B cell (primary cell): Measurements from ENCODE around the gene PIK3CB. TPM values are rescaled to one million over a fixed set of nuclear protein-coding genes. Genes with fewer than 3 reads are reported as not detected.

Experiments used
- ATAC-seq: fragments of 200-7000 bp; cut with Tn5 transposase; one replicate; pipeline ENCODE4 v1.10.0; 2021; ENCODE audit warnings: low read depth, mild to moderate bottlenecking, moderate number of reproducible peaks, moderate library complexity
- CTCF ChIA-PET: fragments of 350-600 bp; sonication (Branson Sonifier 250); formaldehyde crosslinking; loops from one replicate; lab custom pipeline; 2021; ENCODE audit warnings: antibody characterized with exemption, inconsistent platforms; lab: Charles Lee
- POLR2A ChIA-PET: fragments of 350-600 bp; sonication (Branson Sonifier 250); formaldehyde crosslinking; loops from one replicate; lab custom pipeline; 2021; ENCODE audit warnings: antibody characterized with exemption; lab: Charles Lee
- DNase-seq: peaks from one replicate; pipeline ENCODE4 v3.0.0; 2013
- H2AFZ ChIP-seq: 2 replicates; pipeline ENCODE4 v1.6.1; 2012; ENCODE audit warnings: mild to moderate bottlenecking, low read depth, low read length; ENCODE audit not compliant: insufficient read depth, poor library complexity, severe bottlenecking
- H3K27ac ChIP-seq, 2 donors: 1 replicate in 1 of 2; 2 replicates in 1 of 2; pipeline ENCODE4 v1.5.1; 2012 to 2013; ENCODE audit warnings: low read length in 2 of 2, mild to moderate bottlenecking in 2 of 2, moderate library complexity in 1 of 2
- H3K27me3 ChIP-seq, 4 experiments: fragments of 200-600 bp in 1 of 4; sonication (generic) in 1 of 4; replicated peaks in 1 of 4; 1 replicate in 2 of 4; 2 replicates in 2 of 4; pipeline versions ENCODE4 v1.6.1 to v1.7.0; 2013 to 2016; ENCODE audit warnings: low read length in 3 of 4, mild to moderate bottlenecking in 2 of 4, mixed read lengths in 1 of 4, moderate library complexity in 1 of 4; ENCODE audit not compliant: insufficient read depth in 4 of 4, control insufficient read depth in 3 of 4; ENCODE audit errors: control extremely low read depth in 1 of 4
- H3K36me3 ChIP-seq, 2 experiments: replicated peaks in 1 of 2; 1 replicate in 1 of 2; 2 replicates in 1 of 2; pipeline versions ENCODE4 v1.6.1 to v1.7.1; 2013; ENCODE audit warnings: low read length in 1 of 2; ENCODE audit not compliant: insufficient read depth in 2 of 2, control insufficient read depth in 1 of 2; ENCODE audit errors: control extremely low read depth in 1 of 2, extremely low read depth in 1 of 2
- H3K4me1 ChIP-seq, 2 donors: fragments of 200-600 bp in 1 of 2; sonication (generic) in 1 of 2; 1 replicate in 1 of 2; 2 replicates in 1 of 2; pipeline versions ENCODE4 v1.5.1 to v1.6.1; 2013 to 2017; ENCODE audit warnings: low read length in 2 of 2; ENCODE audit not compliant: control insufficient read depth in 2 of 2, insufficient read depth in 2 of 2
- H3K4me2 ChIP-seq: replicated peaks from 2 replicates; pipeline ENCODE3; 2012; ENCODE audit warnings: mild to moderate bottlenecking, low read depth, low read length; ENCODE audit not compliant: poor library complexity, severe bottlenecking
- H3K4me3 ChIP-seq, 5 experiments: fragments of 200-600 bp in 1 of 5; sonication (generic) in 1 of 5; 1 replicate in 3 of 5; 2 replicates in 2 of 5; pipeline versions ENCODE4 v1.5.1 to v1.7.0; 2011 to 2016; ENCODE audit warnings: low read length in 4 of 5, mild to moderate bottlenecking in 4 of 5, low read depth in 2 of 5, control low read depth in 1 of 5, moderate library complexity in 1 of 5; ENCODE audit not compliant: insufficient read depth in 1 of 5; ENCODE audit errors: control extremely low read depth in 1 of 5, extremely low read depth in 1 of 5
- H3K79me2 ChIP-seq: fragments of 200-600 bp; sonication (generic); one replicate; pipeline ENCODE4 v1.6.0; 2016; ENCODE audit warnings: low read length; ENCODE audit not compliant: control insufficient read depth, insufficient read depth
- H3K9ac ChIP-seq: fragments of 200-600 bp; sonication (generic); 2 replicates; pipeline ENCODE4 v1.6.1; 2017; ENCODE audit warnings: mild to moderate bottlenecking, low read length, moderate library complexity
- H3K9me3 ChIP-seq, 3 donors: one replicate each; pipeline versions ENCODE4 v1.6.1 to v1.7.1; 2013; ENCODE audit warnings: low read length in 2 of 3; ENCODE audit not compliant: control insufficient read depth in 2 of 3, insufficient read depth in 1 of 3; ENCODE audit errors: control extremely low read depth in 1 of 3
- H4K20me1 ChIP-seq: 2 replicates; pipeline ENCODE4 v1.6.0; 2012; ENCODE audit warnings: mild to moderate bottlenecking, low read length; ENCODE audit not compliant: insufficient read depth, control insufficient read depth, poor library complexity, severe bottlenecking
- H3K27ac Mint-ChIP-seq: one replicate; pipeline ENCODE4 v1.8.0; 2021; ENCODE audit warnings: mixed read lengths
- H3K27me3 Mint-ChIP-seq: one replicate; pipeline ENCODE4 v1.8.0; 2021; ENCODE audit warnings: mixed read lengths
- H3K4me1 Mint-ChIP-seq: one replicate; pipeline ENCODE4 v1.8.0; 2021; ENCODE audit warnings: mixed read lengths
- H3K4me3 Mint-ChIP-seq: one replicate; pipeline ENCODE4 v1.8.0; 2021; ENCODE audit warnings: mixed read lengths
- H3K9me3 Mint-ChIP-seq: one replicate; pipeline ENCODE4 v1.8.0; 2022; ENCODE audit warnings: mixed read lengths; ENCODE audit not compliant: insufficient read depth
- CTCF ChIP-seq: fragments of 200-600 bp; IDR thresholded peaks from one replicate; pipeline ENCODE4 v1.8.0; 2022; ENCODE audit warnings: antibody characterized with exemption, mild to moderate bottlenecking
- EZH2 ChIP-seq: IDR thresholded peaks from 2 replicates; pipeline ENCODE4 v1.6.1; 2012; ENCODE audit warnings: borderline replicate concordance, low read depth, mild to moderate bottlenecking, moderate library complexity, low read length; ENCODE audit not compliant: insufficient read depth, poor library complexity, severe bottlenecking
- WGBS: methylation state at CpG from one replicate; pipeline ENCODE4 v1.1.5; 2013; ENCODE audit warnings: missing lambda C conversion rate; ENCODE audit not compliant: insufficient coverage; 5-methylcytosine and 5-hydroxymethylcytosine counted together
- intact Hi-C: fragments of 100-400 bp; cut with micrococcal nuclease; formaldehyde crosslinking; loops from one replicate; pipeline ENCODE4 v1.10.0; 2022
- polyA plus RNA-seq: library from polyadenylated mRNA; depleted of rRNA; stranded (reverse); fragments of >200 nt; gene quantifications from 2 replicates; pipeline ENCODE4 v1.2.3, GENCODE V29; 2012
- total RNA-seq, 2 donors: library from RNA; stranded (reverse); fragments of 120-200 nt in 1 of 2; gene quantifications; 1 replicate in 1 of 2; 2 replicates in 1 of 2; pipeline versions ENCODE4 v1.2.3 to v1.2.4, GENCODE V29; 2013 to 2022

Gene PIK3CB
- total and polyA plus RNA-seq, 2 donors (not counting 1 experiment from before 2014, with no cell fraction given), result 3.6 to 29.4 TPM

- ChIA-PET POLR2A (no interaction called here), CTCF (interaction anchor here (0.6 kb wide), 1 partner anchor 15 kb away, joined by 3 read pairs; no protein-coding TSS in a partner anchor)
- Histone ChIP-seq H3K36me3 (peaks cover 0 to 9% of the 10 kb centered on the region in 2 experiments), H3K79me2 (no peaks in the 10 kb centered on the region), H3K4me2 (no peak overlapping the region), H4K20me1 (no peaks in the 10 kb centered on the region), H3K27me3 (no peaks in the 10 kb centered on the region), H3K4me3 (no peak overlapping the region), H3K27ac (no peak overlapping the region), H3K4me1 (no peaks in the 10 kb centered on the region), H3K9ac (no peak overlapping the region), H2AFZ (no peak overlapping the region), H3K9me3 (no peaks in the 10 kb centered on the region)
- WGBS, result no CpG with 5 or more reads among the region's 4 CpGs
- H3K27me3 Mint-ChIP-seq, result no peaks in the 10 kb centered on the region
- H3K9me3 Mint-ChIP-seq, result no peaks in the 10 kb centered on the region
- DNase-seq, result no peak
- no peaks in the 10 kb centered on the region for H3K4me1 Mint-ChIP-seq
- no peak overlapping the region for H3K27ac Mint-ChIP-seq
- TF ChIP-seq EZH2 (no peak), CTCF (no peak)
- ATAC-seq, result no peak
- intact Hi-C loops, result no loop called here
- H3K4me3 Mint-ChIP-seq, result no peak overlapping the region
Measured at GRCh38 chr3:138712086-138712485, 122.6 kb downstream of the PIK3CB start.

- ChIA-PET CTCF (interaction anchor here (1.1 kb wide), 1 partner anchor 11 kb away, joined by 3 read pairs; no protein-coding TSS in a partner anchor), POLR2A (no interaction called here)
- Histone ChIP-seq H3K27me3 (no peaks in the 10 kb centered on the region), H3K36me3 (peaks cover 7 to 11% of the 10 kb centered on the region in 2 experiments), H4K20me1 (no peaks in the 10 kb centered on the region), H3K4me3 (no peak overlapping the region), H2AFZ (no peak overlapping the region), H3K79me2 (no peaks in the 10 kb centered on the region), H3K4me1 (no peaks in the 10 kb centered on the region), H3K9ac (no peak overlapping the region), H3K4me2 (no peak overlapping the region), H3K27ac (no peak overlapping the region), H3K9me3 (no peaks in the 10 kb centered on the region)
- no CpG with 5 or more reads among the region's 1 CpG for WGBS
- no peak for DNase-seq
- no peak for ATAC-seq
- intact Hi-C loops, result no loop called here
- H3K4me1 Mint-ChIP-seq, result no peaks in the 10 kb centered on the region
- H3K4me3 Mint-ChIP-seq, result no peak overlapping the region
- H3K27me3 Mint-ChIP-seq, result no peaks in the 10 kb centered on the region
- H3K9me3 Mint-ChIP-seq, result no peaks in the 10 kb centered on the region
- TF ChIP-seq EZH2, result no peak
- no peak for TF ChIP-seq CTCF
- H3K27ac Mint-ChIP-seq, result no peak overlapping the region
Measured at GRCh38 chr3:138705675-138706074, 129.1 kb downstream of the PIK3CB start.
